ENCODE measurements around the gene MED25. TPM values are rescaled to one million over a fixed set of nuclear protein-coding genes. Genes with fewer than 3 reads are reported as not detected.

MED25 gene
- total RNA-seq, 1 donor from 2014 or later = 11.0 TPM

- no peaks in the 10 kb centered on the region for H3K27me3 ChIP-seq (ENCODE audit: control insufficient read depth in 3 of 3, insufficient read depth in 3 of 3, low read length in 3 of 3)
- H3K9ac ChIP-seq (ENCODE audit: low read depth in 1 of 3, low read length in 3 of 3) = peak overlapping the region in 2 of 3 donors; percentile 45 to 56
- no peaks in the 10 kb centered on the region for H3K9me3 ChIP-seq (ENCODE audit: control insufficient read depth in 3 of 3, low read length in 3 of 3)
- no peak overlapping the region for H3K27ac ChIP-seq (ENCODE audit: low read depth, low read length)
- no peak overlapping the region for H3K4me3 ChIP-seq (ENCODE audit: low read length in 3 of 3)
- peaks cover 35 to 41% (median 39%) of the 10 kb centered on the region in 3 donors for H3K36me3 ChIP-seq (ENCODE audit: control insufficient read depth in 3 of 3, insufficient read depth in 3 of 3, low read length in 3 of 3)
- H3K4me1 ChIP-seq (ENCODE audit: control insufficient read depth in 3 of 3, insufficient read depth in 3 of 3, low read length in 3 of 3) = peaks cover 26 to 38% (median 27%) of the 10 kb centered on the region in 3 donors
Observed at GRCh38 chr19:49854378-49855263, 36.5 kb downstream of the MED25 start.

- Histone ChIP-seq H3K27ac (ENCODE audit: low read depth, low read length) (no peak overlapping the region), H3K9ac (ENCODE audit: low read depth in 1 of 3, low read length in 3 of 3) (peak overlapping the region in 2 of 3 donors; percentile 14 to 40), H3K9me3 (ENCODE audit: control insufficient read depth in 3 of 3, low read length in 3 of 3) (no peaks in the 10 kb centered on the region), H3K4me1 (ENCODE audit: control insufficient read depth in 3 of 3, insufficient read depth in 3 of 3, low read length in 3 of 3) (peaks cover 21 to 32% (median 22%) of the 10 kb centered on the region in 3 donors), H3K27me3 (ENCODE audit: control insufficient read depth in 3 of 3, insufficient read depth in 3 of 3, low read length in 3 of 3) (no peaks in the 10 kb centered on the region), H3K4me3 (ENCODE audit: low read length in 3 of 3) (no peak overlapping the region), H3K36me3 (ENCODE audit: control insufficient read depth in 3 of 3, insufficient read depth in 3 of 3, low read length in 3 of 3) (peaks cover 39 to 47% (median 45%) of the 10 kb centered on the region in 3 donors)
Observed at GRCh38 chr19:49855277-49855675, 37.2 kb downstream of the MED25 start.

DNA sequence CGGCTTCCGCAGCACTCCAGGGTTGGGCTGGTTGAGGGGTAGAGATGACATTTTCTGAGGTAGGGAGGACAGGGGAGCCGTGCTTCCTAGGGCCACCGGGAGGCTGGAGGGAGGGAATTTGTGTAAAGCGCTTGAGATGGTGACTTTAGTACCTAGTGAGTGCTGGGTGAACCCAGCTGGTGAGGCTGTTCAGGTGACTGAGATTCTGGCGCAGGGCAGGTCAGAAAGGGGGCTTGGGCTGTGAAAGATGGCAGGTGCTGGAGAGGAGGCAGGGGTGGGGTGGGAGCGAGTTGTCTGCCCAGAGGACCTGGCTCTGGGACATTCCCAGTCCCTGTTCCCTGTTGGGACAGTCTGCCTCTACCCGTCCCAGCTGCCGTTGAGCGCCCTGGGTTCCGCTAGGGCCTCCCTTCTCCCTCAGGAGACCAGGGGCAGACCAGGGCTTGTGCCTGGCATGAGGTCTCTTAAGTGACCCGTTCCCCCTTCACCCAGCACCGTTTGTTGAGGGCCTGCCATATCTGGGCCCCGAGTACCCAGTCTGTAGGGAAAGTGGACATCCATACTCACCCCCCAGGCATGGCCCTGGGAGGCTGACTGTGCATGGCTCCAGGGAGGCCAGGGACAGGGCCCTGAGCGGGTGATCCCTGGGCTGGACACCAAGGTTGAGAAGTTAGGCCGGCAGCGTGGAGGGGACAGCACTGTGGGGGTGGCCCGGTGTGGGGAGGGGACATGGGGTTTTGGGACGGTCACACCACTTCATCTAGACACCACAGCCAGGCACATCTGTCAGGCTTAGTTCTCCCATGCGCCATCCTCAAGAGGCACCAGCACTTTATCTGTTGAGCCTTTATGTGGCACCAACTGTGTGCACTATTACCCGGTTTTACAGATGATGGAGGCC, 37.8 kb downstream of the MED25 start:
- Histone ChIP-seq H3K36me3 (ENCODE audit: control insufficient read depth in 3 of 3, insufficient read depth in 3 of 3, low read length in 3 of 3) (peaks cover 39 to 53% (median 51%) of the 10 kb centered on the region in 3 donors), H3K4me3 (ENCODE audit: low read length in 3 of 3) (no peak overlapping the region), H3K9ac (ENCODE audit: low read depth in 1 of 3, low read length in 3 of 3) (peak overlapping the region in 2 of 3 donors; percentile 8 to 14), H3K4me1 (ENCODE audit: control insufficient read depth in 3 of 3, insufficient read depth in 3 of 3, low read length in 3 of 3) (peaks cover 21 to 32% (median 22%) of the 10 kb centered on the region in 3 donors), H3K9me3 (ENCODE audit: control insufficient read depth in 3 of 3, low read length in 3 of 3) (no peaks in the 10 kb centered on the region), H3K27me3 (ENCODE audit: control insufficient read depth in 3 of 3, insufficient read depth in 3 of 3, low read length in 3 of 3) (no peaks in the 10 kb centered on the region), H3K27ac (ENCODE audit: low read depth, low read length) (no peak overlapping the region)

GRCh38 chr19:49856574-49857021, 38.5 kb downstream of the MED25 start:
- Histone ChIP-seq H3K4me1 (ENCODE audit: control insufficient read depth in 3 of 3, insufficient read depth in 3 of 3, low read length in 3 of 3) (peaks cover 21 to 32% (median 22%) of the 10 kb centered on the region in 3 donors), H3K9ac (ENCODE audit: low read depth in 1 of 3, low read length in 3 of 3) (no peak overlapping the region), H3K27me3 (ENCODE audit: control insufficient read depth in 3 of 3, insufficient read depth in 3 of 3, low read length in 3 of 3) (no peaks in the 10 kb centered on the region), H3K36me3 (ENCODE audit: control insufficient read depth in 3 of 3, insufficient read depth in 3 of 3, low read length in 3 of 3) (peaks cover 39 to 57% (median 54%) of the 10 kb centered on the region in 3 donors), H3K4me3 (ENCODE audit: low read length in 3 of 3) (no peak overlapping the region), H3K27ac (ENCODE audit: low read depth, low read length) (no peak overlapping the region), H3K9me3 (ENCODE audit: control insufficient read depth in 3 of 3, low read length in 3 of 3) (no peaks in the 10 kb centered on the region)

- H3K4me3 ChIP-seq (ENCODE audit: low read length in 3 of 3) = no peak overlapping the region
- H3K36me3 ChIP-seq (ENCODE audit: control insufficient read depth in 3 of 3, insufficient read depth in 3 of 3, low read length in 3 of 3) = peaks cover 39 to 61% (median 58%) of the 10 kb centered on the region in 3 donors
- peak overlapping the region in 1 of 3 donors; percentile 25 for H3K9ac ChIP-seq (ENCODE audit: low read depth in 1 of 3, low read length in 3 of 3)
- no peaks in the 10 kb centered on the region for H3K9me3 ChIP-seq (ENCODE audit: control insufficient read depth in 3 of 3, low read length in 3 of 3)
- H3K27me3 ChIP-seq (ENCODE audit: control insufficient read depth in 3 of 3, insufficient read depth in 3 of 3, low read length in 3 of 3) = no peaks in the 10 kb centered on the region
- no peak overlapping the region for H3K27ac ChIP-seq (ENCODE audit: low read depth, low read length)
- peaks cover 16 to 27% (median 17%) of the 10 kb centered on the region in 3 donors for H3K4me1 ChIP-seq (ENCODE audit: control insufficient read depth in 3 of 3, insufficient read depth in 3 of 3, low read length in 3 of 3)
Observed at GRCh38 chr19:49857061-49857837, 39.2 kb downstream of the MED25 start.

DNA sequence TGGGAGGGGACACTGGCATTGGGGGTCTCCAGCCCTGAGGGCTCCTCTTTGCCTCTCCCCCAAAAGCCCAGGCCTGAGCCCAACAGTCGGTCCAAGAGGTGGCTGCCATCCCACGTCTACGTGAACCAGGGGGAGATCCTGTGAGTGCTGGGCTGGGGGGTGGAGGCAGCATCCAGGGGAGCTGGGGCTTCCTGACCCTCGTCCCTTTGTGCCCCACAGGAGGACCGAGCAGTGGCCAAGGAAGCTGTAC, 39.7 kb downstream of the MED25 start:
- Histone ChIP-seq H3K9ac (ENCODE audit: low read depth in 1 of 3, low read length in 3 of 3) (peak overlapping the region in 1 of 3 donors; percentile 25), H3K36me3 (ENCODE audit: control insufficient read depth in 3 of 3, insufficient read depth in 3 of 3, low read length in 3 of 3) (peaks cover 39 to 61% (median 58%) of the 10 kb centered on the region in 3 donors), H3K9me3 (ENCODE audit: control insufficient read depth in 3 of 3, low read length in 3 of 3) (no peaks in the 10 kb centered on the region), H3K4me1 (ENCODE audit: control insufficient read depth in 3 of 3, insufficient read depth in 3 of 3, low read length in 3 of 3) (peaks cover 11 to 22% (median 12%) of the 10 kb centered on the region in 3 donors), H3K27me3 (ENCODE audit: control insufficient read depth in 3 of 3, insufficient read depth in 3 of 3, low read length in 3 of 3) (no peaks in the 10 kb centered on the region), H3K4me3 (ENCODE audit: low read length in 3 of 3) (no peak overlapping the region), H3K27ac (ENCODE audit: low read depth, low read length) (no peak overlapping the region)

DNA sequence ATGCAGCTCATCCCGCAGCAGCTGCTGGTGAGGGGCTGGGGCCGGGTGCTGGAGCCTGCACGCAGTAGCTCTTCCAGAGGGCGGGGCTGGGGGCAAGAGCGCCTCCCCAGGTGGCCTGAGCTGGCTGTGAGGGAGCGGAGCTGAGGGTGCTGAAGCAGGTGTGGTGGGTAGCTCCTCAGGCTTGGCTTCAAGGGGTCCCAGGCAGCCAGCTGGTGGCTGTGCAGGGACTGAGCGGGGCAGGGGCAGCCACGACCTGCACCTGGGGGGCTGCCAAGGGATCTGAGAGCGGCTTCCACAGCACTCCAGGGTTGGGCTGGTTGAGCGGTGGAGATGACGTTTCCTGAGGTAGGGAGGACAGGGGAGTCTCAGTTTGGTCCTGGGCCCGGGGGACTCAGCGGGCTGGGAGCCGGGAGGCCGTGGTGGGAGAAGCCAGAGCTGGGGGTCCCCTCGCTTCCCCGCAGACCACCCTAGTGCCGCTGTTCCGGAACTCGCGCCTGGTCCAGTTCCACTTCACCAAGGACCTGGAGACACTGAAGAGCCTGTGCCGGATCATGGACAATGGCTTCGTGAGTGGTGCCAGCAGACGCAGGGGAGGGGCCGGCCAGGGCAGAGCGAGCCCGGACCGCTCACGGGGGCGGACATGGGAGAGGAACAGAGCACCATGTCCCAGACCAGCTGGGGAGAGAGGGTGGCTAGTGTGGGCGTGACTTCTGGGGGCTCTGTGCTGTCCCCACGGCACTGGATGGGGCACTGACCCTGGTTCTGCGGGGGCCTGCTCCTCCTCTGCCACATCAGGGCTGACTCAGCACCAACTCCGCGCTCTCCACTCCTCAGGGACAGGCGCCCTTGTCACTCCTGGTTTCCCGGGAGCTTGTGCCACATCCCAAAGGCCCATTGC, 40.2 kb downstream of the MED25 start:
- Histone ChIP-seq H3K36me3 (ENCODE audit: control insufficient read depth in 3 of 3, insufficient read depth in 3 of 3, low read length in 3 of 3) (peaks cover 43 to 64% (median 61%) of the 10 kb centered on the region in 3 donors), H3K27me3 (ENCODE audit: control insufficient read depth in 3 of 3, insufficient read depth in 3 of 3, low read length in 3 of 3) (no peaks in the 10 kb centered on the region), H3K9ac (ENCODE audit: low read depth in 1 of 3, low read length in 3 of 3) (peak overlapping the region in 1 of 3 donors; percentile 25), H3K4me1 (ENCODE audit: control insufficient read depth in 3 of 3, insufficient read depth in 3 of 3, low read length in 3 of 3) (peaks cover 7 to 17% (median 8%) of the 10 kb centered on the region in 3 donors), H3K27ac (ENCODE audit: low read depth, low read length) (no peak overlapping the region), H3K4me3 (ENCODE audit: low read length in 3 of 3) (no peak overlapping the region), H3K9me3 (ENCODE audit: control insufficient read depth in 3 of 3, low read length in 3 of 3) (no peaks in the 10 kb centered on the region)

GRCh38 chr19:49859682-49860335, 41.7 kb downstream of the MED25 start:
- H3K9ac ChIP-seq (ENCODE audit: low read depth in 1 of 3, low read length in 3 of 3) = no peak overlapping the region
- H3K36me3 ChIP-seq (ENCODE audit: control insufficient read depth in 3 of 3, insufficient read depth in 3 of 3, low read length in 3 of 3) = peaks cover 53 to 69% (median 68%) of the 10 kb centered on the region in 3 donors

More at GRCh38 chr19:49859682-49860335, 41.7 kb downstream of the MED25 start:
- Histone ChIP-seq H3K27ac (ENCODE audit: low read depth, low read length) (no peak overlapping the region), H3K27me3 (ENCODE audit: control insufficient read depth in 3 of 3, insufficient read depth in 3 of 3, low read length in 3 of 3) (no peaks in the 10 kb centered on the region), H3K9me3 (ENCODE audit: control insufficient read depth in 3 of 3, low read length in 3 of 3) (no peaks in the 10 kb centered on the region), H3K4me3 (ENCODE audit: low read length in 3 of 3) (no peak overlapping the region), H3K4me1 (ENCODE audit: control insufficient read depth in 3 of 3, insufficient read depth in 3 of 3, low read length in 3 of 3) (peaks cover under 1 to 13% (median 1%) of the 10 kb centered on the region in 3 donors)
